HG03354 (cell line): ENCODE data around the gene PCDH9.
A peak's percentile ranks its signal among the peaks of the same experiment; 100 is the strongest.

ENCODE experiments used
- ATAC-seq: cut with Tn5 transposase; IDR thresholded peaks from one replicate; pipeline ENCODE4 v1.9.1; 2021; ENCODE audit warnings: mild to moderate bottlenecking; ENCODE audit not compliant: unreplicated experiment, poor library complexity, severe bottlenecking

The PCDH9 gene

GRCh38 chr13:67225252-67226159 is 4.6 kb downstream of the PCDH9 start:
- no peak for ATAC-seq

- ATAC-seq = peak; percentile 73
Observed at GRCh38 chr13:67224148-67224846, 5.8 kb downstream of the PCDH9 start.

- no peak for ATAC-seq
Observed at GRCh38 chr13:67223742-67224141, 6.4 kb downstream of the PCDH9 start.

GRCh38 chr13:67223024-67223423 is 7.1 kb downstream of the PCDH9 start:
- ATAC-seq = no peak

GRCh38 chr13:67221630-67222226 is 8.4 kb downstream of the PCDH9 start:
- ATAC-seq = peak; percentile 79

- ATAC-seq = no peak
Observed at GRCh38 chr13:67219113-67219512, 11.0 kb downstream of the PCDH9 start.

- no peak for ATAC-seq
Observed at GRCh38 chr13:67217880-67218279, 12.3 kb downstream of the PCDH9 start.

GRCh38 chr13:67216864-67217263 is 13.3 kb downstream of the PCDH9 start:
- no peak for ATAC-seq

GRCh38 chr13:67210208-67210607 is 19.9 kb downstream of the PCDH9 start:
- ATAC-seq = no peak

GRCh38 chr13:67208552-67208951 is 21.6 kb downstream of the PCDH9 start:
- no peak for ATAC-seq

GRCh38 chr13:67204764-67205163 is 25.4 kb downstream of the PCDH9 start:
- ATAC-seq = no peak

GRCh38 chr13:67200605-67201004 is 29.5 kb downstream of the PCDH9 start:
- no peak for ATAC-seq

- no peak for ATAC-seq
Observed at GRCh38 chr13:67200183-67200582, 30.0 kb downstream of the PCDH9 start.

- ATAC-seq = no peak
Observed at GRCh38 chr13:67197704-67198103, 32.4 kb downstream of the PCDH9 start.

GRCh38 chr13:67193979-67194378 is 36.2 kb downstream of the PCDH9 start:
- no peak for ATAC-seq

GRCh38 chr13:67192751-67193150 is 37.4 kb downstream of the PCDH9 start:
- no peak for ATAC-seq

GRCh38 chr13:67186995-67187569 is 43.1 kb downstream of the PCDH9 start:
- no peak for ATAC-seq

GRCh38 chr13:67184247-67184646 is 45.9 kb downstream of the PCDH9 start:
- no peak for ATAC-seq

- no peak for ATAC-seq
Observed at GRCh38 chr13:67183151-67183550, 47.0 kb downstream of the PCDH9 start.

- ATAC-seq = no peak
Observed at GRCh38 chr13:67175836-67176459, 54.2 kb downstream of the PCDH9 start.
